Endothelial cell of umbilical vein (primary cell): ENCODE measurements around the gene CBFA2T3.

ENCODE experiments used
- EZH2 ChIP-seq: IDR thresholded peaks from 2 replicates; pipeline ENCODE4 v1.6.1; 2012; ENCODE audit warnings: borderline replicate concordance, low read depth, mild to moderate bottlenecking, moderate library complexity, low read length, inconsistent platforms; ENCODE audit not compliant: severe bottlenecking
- MYC ChIP-seq: IDR thresholded peaks from one replicate; pipeline ENCODE4 v1.6.1; 2011; ENCODE audit warnings: mild to moderate bottlenecking, low read depth, low read length
- POLR2A ChIP-seq: IDR thresholded peaks from 2 replicates; pipeline ENCODE4 v1.6.1; 2012; ENCODE audit warnings: low read depth, mild to moderate bottlenecking, control low read depth, low read length
- POLR2AphosphoS5 ChIP-seq: IDR thresholded peaks from 2 replicates; pipeline ENCODE4 v1.6.1; 2012; ENCODE audit warnings: low read depth, mild to moderate bottlenecking, control low read depth, low read length, moderate library complexity; ENCODE audit not compliant: insufficient read depth
- TF ChIP-seq, protein P1 (sequence below), 2 donors: IDR thresholded peaks; 1 replicate in 1 of 2; 2 replicates in 1 of 2; pipeline ENCODE4 v1.5.1; 2011; ENCODE audit warnings: low read length in 2 of 2, mild to moderate bottlenecking in 2 of 2, moderate library complexity in 2 of 2, control low read depth in 1 of 2, inconsistent platforms in 1 of 2, low read depth in 1 of 2; ENCODE audit not compliant: insufficient read depth in 1 of 2; ENCODE audit errors: extremely low read depth in 1 of 2

- TF ChIP-seq POLR2A (no peak), POLR2AphosphoS5 (no peak), EZH2 (no peak), MYC (no peak)
- TF ChIP-seq, protein P1, sequence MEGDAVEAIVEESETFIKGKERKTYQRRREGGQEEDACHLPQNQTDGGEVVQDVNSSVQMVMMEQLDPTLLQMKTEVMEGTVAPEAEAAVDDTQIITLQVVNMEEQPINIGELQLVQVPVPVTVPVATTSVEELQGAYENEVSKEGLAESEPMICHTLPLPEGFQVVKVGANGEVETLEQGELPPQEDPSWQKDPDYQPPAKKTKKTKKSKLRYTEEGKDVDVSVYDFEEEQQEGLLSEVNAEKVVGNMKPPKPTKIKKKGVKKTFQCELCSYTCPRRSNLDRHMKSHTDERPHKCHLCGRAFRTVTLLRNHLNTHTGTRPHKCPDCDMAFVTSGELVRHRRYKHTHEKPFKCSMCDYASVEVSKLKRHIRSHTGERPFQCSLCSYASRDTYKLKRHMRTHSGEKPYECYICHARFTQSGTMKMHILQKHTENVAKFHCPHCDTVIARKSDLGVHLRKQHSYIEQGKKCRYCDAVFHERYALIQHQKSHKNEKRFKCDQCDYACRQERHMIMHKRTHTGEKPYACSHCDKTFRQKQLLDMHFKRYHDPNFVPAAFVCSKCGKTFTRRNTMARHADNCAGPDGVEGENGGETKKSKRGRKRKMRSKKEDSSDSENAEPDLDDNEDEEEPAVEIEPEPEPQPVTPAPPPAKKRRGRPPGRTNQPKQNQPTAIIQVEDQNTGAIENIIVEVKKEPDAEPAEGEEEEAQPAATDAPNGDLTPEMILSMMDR (IDR thresholded peaks at IDR 0.05; ENCODE audit: extremely low read depth in 1 of 2, insufficient read depth in 1 of 2, low read depth in 1 of 2, low read length in 2 of 2), result no peak
Observed at GRCh38 chr16:88867581-88868246, 109.3 kb downstream of the CBFA2T3 start.
